Endothelial cell of umbilical vein (primary cell): ENCODE data around the gene ZNF232.
"Not testable (repeated sequence)": the region's sequence is repeated elsewhere in the genome, so short reads cannot be mapped to it uniquely, and the experiment has no call there.

Source experiments
- CTCF ChIP-seq, 2 donors: IDR thresholded peaks; 1 replicate in 1 of 2; 2 replicates in 1 of 2; pipeline ENCODE4 v1.5.1; 2011; ENCODE audit warnings: low read length in 2 of 2, mild to moderate bottlenecking in 2 of 2, moderate library complexity in 2 of 2, control low read depth in 1 of 2, inconsistent platforms in 1 of 2, low read depth in 1 of 2; ENCODE audit not compliant: insufficient read depth in 1 of 2; ENCODE audit errors: extremely low read depth in 1 of 2
- EZH2 ChIP-seq: IDR thresholded peaks from 2 replicates; pipeline ENCODE4 v1.6.1; 2012; ENCODE audit warnings: borderline replicate concordance, low read depth, mild to moderate bottlenecking, moderate library complexity, low read length, inconsistent platforms; ENCODE audit not compliant: severe bottlenecking
- FOS ChIP-seq: IDR thresholded peaks from 2 replicates; pipeline ENCODE4 v1.6.1; 2011; ENCODE audit warnings: mild to moderate bottlenecking, low read length, moderate library complexity, borderline replicate concordance; ENCODE audit not compliant: insufficient read depth
- GATA2 ChIP-seq: IDR thresholded peaks from 2 replicates; pipeline ENCODE4 v1.7.0; 2011; ENCODE audit warnings: low read depth, mild to moderate bottlenecking, moderate library complexity, mixed read lengths, low read length; ENCODE audit not compliant: insufficient read length, insufficient read depth
- MAX ChIP-seq: IDR thresholded peaks from 2 replicates; pipeline ENCODE4 v1.6.1; 2011; ENCODE audit not compliant: insufficient read depth, insufficient read length
- POLR2A ChIP-seq: IDR thresholded peaks from 2 replicates; pipeline ENCODE4 v1.6.1; 2012; ENCODE audit warnings: low read depth, mild to moderate bottlenecking, control low read depth, low read length
- POLR2AphosphoS5 ChIP-seq: IDR thresholded peaks from 2 replicates; pipeline ENCODE4 v1.6.1; 2012; ENCODE audit warnings: low read depth, mild to moderate bottlenecking, control low read depth, low read length, moderate library complexity; ENCODE audit not compliant: insufficient read depth

DNA sequence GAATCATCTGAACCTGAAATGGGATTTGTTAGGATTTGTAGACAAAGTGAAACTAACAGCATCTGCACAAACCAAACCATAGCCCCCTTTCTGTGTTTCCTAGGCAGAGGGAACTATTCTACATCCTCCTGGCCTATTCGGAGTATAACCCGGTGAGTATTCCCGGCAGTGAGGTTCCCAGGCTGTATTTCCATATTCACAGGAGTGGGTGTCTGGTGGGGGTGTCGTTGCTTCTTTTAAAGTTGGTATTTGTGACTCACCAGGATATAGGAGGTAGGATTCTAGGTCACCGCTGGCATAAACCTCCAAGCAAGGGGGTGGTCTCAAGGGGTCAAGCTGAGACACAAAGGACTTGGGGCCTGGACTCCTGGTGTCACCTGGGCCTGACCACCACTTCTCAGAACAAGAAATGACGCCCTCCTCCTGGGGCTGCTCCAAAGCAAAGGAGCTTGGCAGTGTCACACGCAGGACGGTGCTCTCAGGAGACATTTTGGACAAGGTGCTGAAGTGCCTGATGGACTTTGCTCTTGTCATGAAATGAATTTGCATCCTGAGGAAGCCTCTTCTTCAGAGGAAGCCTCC is 23.5 kb upstream of the ZNF232 start:
- not testable (repeated sequence) for TF ChIP-seq CTCF (IDR thresholded peaks at IDR 0.05; ENCODE audit: extremely low read depth in 1 of 2, insufficient read depth in 1 of 2, low read depth in 1 of 2, low read length in 2 of 2); MAX; EZH2; POLR2A; POLR2AphosphoS5; FOS; GATA2
